ENCODE results near the gene TANC1. TPM values are rescaled to one million over a fixed set of nuclear protein-coding genes. Genes with fewer than 3 reads are reported as not detected.

Gene TANC1
- total RNA-seq, 1 donor = 74.7 TPM

GRCh38 chr2:159017837-159018236 is 49.4 kb downstream of the TANC1 start:
- TF ChIP-seq, protein P1, sequence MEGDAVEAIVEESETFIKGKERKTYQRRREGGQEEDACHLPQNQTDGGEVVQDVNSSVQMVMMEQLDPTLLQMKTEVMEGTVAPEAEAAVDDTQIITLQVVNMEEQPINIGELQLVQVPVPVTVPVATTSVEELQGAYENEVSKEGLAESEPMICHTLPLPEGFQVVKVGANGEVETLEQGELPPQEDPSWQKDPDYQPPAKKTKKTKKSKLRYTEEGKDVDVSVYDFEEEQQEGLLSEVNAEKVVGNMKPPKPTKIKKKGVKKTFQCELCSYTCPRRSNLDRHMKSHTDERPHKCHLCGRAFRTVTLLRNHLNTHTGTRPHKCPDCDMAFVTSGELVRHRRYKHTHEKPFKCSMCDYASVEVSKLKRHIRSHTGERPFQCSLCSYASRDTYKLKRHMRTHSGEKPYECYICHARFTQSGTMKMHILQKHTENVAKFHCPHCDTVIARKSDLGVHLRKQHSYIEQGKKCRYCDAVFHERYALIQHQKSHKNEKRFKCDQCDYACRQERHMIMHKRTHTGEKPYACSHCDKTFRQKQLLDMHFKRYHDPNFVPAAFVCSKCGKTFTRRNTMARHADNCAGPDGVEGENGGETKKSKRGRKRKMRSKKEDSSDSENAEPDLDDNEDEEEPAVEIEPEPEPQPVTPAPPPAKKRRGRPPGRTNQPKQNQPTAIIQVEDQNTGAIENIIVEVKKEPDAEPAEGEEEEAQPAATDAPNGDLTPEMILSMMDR (IDR thresholded peaks at IDR 0.05; ENCODE audit: insufficient read depth, low read depth, low read length) = no peak

GRCh38 chr2:159019021-159019420 is 50.6 kb downstream of the TANC1 start:
- TF ChIP-seq, protein P1 (IDR thresholded peaks at IDR 0.05; ENCODE audit: insufficient read depth, low read depth, low read length) = no peak
- no peak for DNase-seq (ENCODE audit: low read depth)
- H3K4me3 ChIP-seq (ENCODE audit: low read depth, low read length) = no peak overlapping the region

More at GRCh38 chr2:159017837-159018236, 49.4 kb downstream of the TANC1 start:
- H3K4me3 ChIP-seq (ENCODE audit: low read depth, low read length) = no peak overlapping the region
- no peak for DNase-seq (ENCODE audit: low read depth)

GRCh38 chr2:159022019-159022418 is 53.6 kb downstream of the TANC1 start:
- TF ChIP-seq, protein P1 (IDR thresholded peaks at IDR 0.05; ENCODE audit: insufficient read depth, low read depth, low read length) = no peak
- no peak for DNase-seq (ENCODE audit: low read depth)
- no peak overlapping the region for H3K4me3 ChIP-seq (ENCODE audit: low read depth, low read length)

GRCh38 chr2:159026170-159026569 is 57.7 kb downstream of the TANC1 start:
- no peak for DNase-seq (ENCODE audit: low read depth)
- no peak overlapping the region for H3K4me3 ChIP-seq (ENCODE audit: low read depth, low read length)
- TF ChIP-seq, protein P1 (IDR thresholded peaks at IDR 0.05; ENCODE audit: insufficient read depth, low read depth, low read length) = no peak

DNA sequence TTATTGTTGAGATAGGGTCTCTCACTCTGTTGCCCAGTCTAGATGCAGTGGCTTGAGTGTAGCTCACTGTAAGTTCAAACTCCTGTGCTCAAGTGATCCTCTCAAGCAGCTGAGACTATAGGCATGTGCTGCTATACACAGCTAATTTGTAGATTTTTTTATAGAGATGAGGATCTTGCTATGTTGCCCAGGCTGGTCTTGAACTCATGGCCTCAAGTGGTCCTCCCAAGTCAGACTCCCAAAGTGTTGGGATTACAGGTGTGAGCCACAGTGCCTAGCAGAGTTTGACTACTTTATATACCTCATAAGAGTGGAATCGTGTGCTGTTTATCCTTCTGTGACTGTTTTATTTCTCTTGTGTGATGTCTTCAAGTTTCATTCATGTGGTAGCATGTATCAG is 60.3 kb downstream of the TANC1 start:
- no peak for DNase-seq (ENCODE audit: low read depth)
- no peak overlapping the region for H3K4me3 ChIP-seq (ENCODE audit: low read depth, low read length)
- TF ChIP-seq, protein P1 (IDR thresholded peaks at IDR 0.05; ENCODE audit: insufficient read depth, low read depth, low read length) = no peak

GRCh38 chr2:159029936-159030335 is 61.5 kb downstream of the TANC1 start:
- DNase-seq (ENCODE audit: low read depth) = no peak
- H3K4me3 ChIP-seq (ENCODE audit: low read depth, low read length) = no peak overlapping the region
- TF ChIP-seq, protein P1 (IDR thresholded peaks at IDR 0.05; ENCODE audit: insufficient read depth, low read depth, low read length) = no peak

GRCh38 chr2:159030674-159031380 is 62.4 kb downstream of the TANC1 start:
- H3K4me3 ChIP-seq (ENCODE audit: low read depth, low read length) = no peak overlapping the region
- DNase-seq (ENCODE audit: low read depth) = peak; percentile 94
- TF ChIP-seq, protein P1 (IDR thresholded peaks at IDR 0.05; ENCODE audit: insufficient read depth, low read depth, low read length) = no peak
